H1 (cell line): ENCODE measurements around the gene HOXD11. TPM values are rescaled to one million over a fixed set of nuclear protein-coding genes. Genes with fewer than 3 reads are reported as not detected.

Experiments used
- CTCF ChIA-PET: fragments of 300-600 bp; sonication (Branson Sonifier 250); formaldehyde crosslinking; loops from one replicate; lab custom pipeline; 2021; ENCODE audit not compliant: partially characterized antibody; lab: Charles Lee
- POLR2A ChIA-PET: fragments of 300-600 bp; sonication (Branson Sonifier 250); formaldehyde crosslinking; loops from one replicate; lab custom pipeline; 2021; ENCODE audit warnings: inconsistent platforms; ENCODE audit not compliant: partially characterized antibody; lab: Charles Lee
- DNase-seq, 2 experiments: peaks; one replicate each; pipeline versions ENCODE4 v3.0.0 to v3.0.0-alpha.2; 2010 to 2022; ENCODE audit warnings: low spot score in 2 of 2, low read depth in 1 of 2, mixed read lengths in 1 of 2
- FAIRE-seq: peaks from 2 replicates; lab custom pipeline; 2011; peaks lifted over from hg19 to GRCh38; lab: Jason Lieb, UNC
- H2AFZ ChIP-seq: 2 replicates; pipeline ENCODE4 v1.8.1; 2012; ENCODE audit warnings: low read length, inconsistent platforms
- H2AK5ac ChIP-seq: 2 replicates; pipeline ENCODE4 v1.6.1; 2013; ENCODE audit warnings: low read depth, low read length
- H2BK120ac ChIP-seq: replicated peaks from 2 replicates; pipeline ENCODE3; 2013; ENCODE audit warnings: low read depth, low read length, inconsistent platforms
- H2BK12ac ChIP-seq: 2 replicates; pipeline ENCODE4 v1.6.1; 2013; ENCODE audit warnings: low read depth, low read length
- H2BK15ac ChIP-seq: 2 replicates; pipeline ENCODE4 v1.6.1; 2013; ENCODE audit warnings: low read length
- H2BK20ac ChIP-seq: 2 replicates; pipeline ENCODE4 v1.6.1; 2013; ENCODE audit warnings: low read length
- H2BK5ac ChIP-seq: 2 replicates; pipeline ENCODE4 v1.6.1; 2013; ENCODE audit warnings: low read depth, low read length
- H3K14ac ChIP-seq: 2 replicates; pipeline ENCODE4 v1.6.1; 2013; ENCODE audit warnings: inconsistent platforms; ENCODE audit not compliant: insufficient read length
- H3K18ac ChIP-seq: 2 replicates; pipeline ENCODE4 v1.6.1; 2013; ENCODE audit warnings: low read length; ENCODE audit errors: extremely low read depth
- H3K23ac ChIP-seq: 2 replicates; pipeline ENCODE4 v1.6.1; 2013; ENCODE audit warnings: inconsistent platforms; ENCODE audit not compliant: insufficient read length
- H3K23me2 ChIP-seq: 2 replicates; pipeline ENCODE4 v1.6.1; 2013; ENCODE audit warnings: low read depth, low read length
- H3K27ac ChIP-seq: 2 replicates; pipeline ENCODE4 v1.6.1; 2011; ENCODE audit warnings: low read depth, low read length, inconsistent platforms
- H3K27me3 ChIP-seq, 4 experiments: replicated peaks in 1 of 4; 1 replicate in 1 of 4; 2 replicates in 3 of 4; pipeline versions ENCODE4 v1.6.1 to v1.8.1; 2011 to 2013; ENCODE audit warnings: low read length in 3 of 4, mild to moderate bottlenecking in 3 of 4, inconsistent platforms in 2 of 4, mixed read lengths in 2 of 4, moderate library complexity in 1 of 4; ENCODE audit not compliant: control insufficient read depth in 3 of 4, insufficient read depth in 3 of 4; ENCODE audit errors: extremely low read depth in 1 of 4
- H3K36me3 ChIP-seq, 4 experiments: 2 replicates each; pipeline versions ENCODE4 v1.6.1 to v1.8.1; 2011 to 2013; ENCODE audit warnings: mild to moderate bottlenecking in 4 of 4, low read length in 3 of 4, moderate library complexity in 2 of 4, control low read depth in 1 of 4, inconsistent platforms in 1 of 4; ENCODE audit not compliant: insufficient read depth in 4 of 4, control insufficient read depth in 2 of 4
- H3K4ac ChIP-seq: replicated peaks from 2 replicates; pipeline ENCODE3; 2013; ENCODE audit warnings: low read length, low read depth, mixed read lengths, inconsistent platforms; ENCODE audit not compliant: insufficient read length
- H3K4me1 ChIP-seq, 4 experiments: replicated peaks in 1 of 4; 1 replicate in 1 of 4; 2 replicates in 3 of 4; pipeline versions ENCODE4 v1.6.1 to v1.8.1; 2011 to 2013; ENCODE audit warnings: low read length in 3 of 4, inconsistent platforms in 2 of 4, mixed read lengths in 1 of 4; ENCODE audit not compliant: insufficient read depth in 4 of 4, control insufficient read depth in 3 of 4
- H3K4me2 ChIP-seq, 2 experiments: 2 replicates each; pipeline versions ENCODE4 v1.6.1 to v1.8.1; 2011 to 2013; ENCODE audit warnings: low read depth in 2 of 2, low read length in 2 of 2, control low read depth in 1 of 2, inconsistent platforms in 1 of 2, mild to moderate bottlenecking in 1 of 2; ENCODE audit not compliant: insufficient read depth in 1 of 2
- H3K4me3 ChIP-seq, 4 experiments: fragments of 200-600, 300-600 bp in 1 of 4; sonication (generic), shearing (Covaris generic), sonication (Bioruptor Twin) in 1 of 4; 2 replicates each; pipeline versions ENCODE4 v1.5.1 to v1.8.1; 2011 to 2016; ENCODE audit warnings: low read length in 4 of 4, low read depth in 3 of 4, control low read depth in 2 of 4, inconsistent platforms in 2 of 4, mild to moderate bottlenecking in 2 of 4, mixed read lengths in 1 of 4, moderate library complexity in 1 of 4; ENCODE audit not compliant: insufficient read depth in 2 of 4; ENCODE audit errors: extremely low read depth in 1 of 4
- H3K56ac ChIP-seq: replicated peaks from 2 replicates; pipeline ENCODE3; 2013; ENCODE audit warnings: low read depth, mild to moderate bottlenecking, mixed read lengths, low read length, inconsistent platforms; ENCODE audit not compliant: insufficient read length
- H3K79me1 ChIP-seq: 2 replicates; pipeline ENCODE4 v1.6.1; 2013; ENCODE audit warnings: low read depth, low read length, control low read depth
- H3K79me2 ChIP-seq, 2 experiments: 2 replicates each; pipeline versions ENCODE4 v1.6.1 to v1.8.1; 2012 to 2013; ENCODE audit warnings: low read length in 2 of 2, mild to moderate bottlenecking in 2 of 2, inconsistent platforms in 1 of 2; ENCODE audit not compliant: insufficient read depth in 2 of 2, control insufficient read depth in 1 of 2
- H3K9ac ChIP-seq, 4 experiments: replicated peaks in 1 of 4; 1 replicate in 1 of 4; 2 replicates in 3 of 4; pipeline versions ENCODE4 v1.6.1 to v1.8.1; 2011 to 2013; ENCODE audit warnings: low read depth in 3 of 4, low read length in 3 of 4, control low read depth in 2 of 4, mild to moderate bottlenecking in 2 of 4, moderate library complexity in 2 of 4, inconsistent platforms in 1 of 4; ENCODE audit errors: extremely low read depth in 1 of 4
- H3K9me3 ChIP-seq, 2 experiments: 2 replicates each; pipeline versions ENCODE4 v1.6.1 to v1.8.1; 2012 to 2013; ENCODE audit warnings: mild to moderate bottlenecking in 2 of 2, moderate library complexity in 2 of 2, control low read depth in 1 of 2, inconsistent platforms in 1 of 2, low read depth in 1 of 2, low read length in 1 of 2, mixed read lengths in 1 of 2; ENCODE audit not compliant: insufficient read depth in 2 of 2
- H4K20me1 ChIP-seq, 2 experiments: replicated peaks in 1 of 2; 2 replicates each; pipeline versions ENCODE3 to v1.8.1; 2011 to 2013; ENCODE audit warnings: inconsistent platforms in 2 of 2, low read length in 2 of 2, mild to moderate bottlenecking in 1 of 2; ENCODE audit not compliant: insufficient read depth in 2 of 2, control insufficient read depth in 1 of 2
- H4K5ac ChIP-seq: 2 replicates; pipeline ENCODE4 v1.6.1; 2013; ENCODE audit warnings: low read length, low read depth, mixed read lengths, inconsistent platforms; ENCODE audit not compliant: insufficient read length
- H4K8ac ChIP-seq: 2 replicates; pipeline ENCODE4 v1.8.0; 2013; ENCODE audit warnings: mild to moderate bottlenecking, moderate library complexity, low read length, inconsistent platforms; ENCODE audit not compliant: insufficient read depth; ENCODE audit errors: extremely low read depth
- H4K91ac ChIP-seq: replicated peaks from 2 replicates; pipeline ENCODE3; 2013; ENCODE audit warnings: low read length, mixed read lengths, inconsistent platforms; ENCODE audit not compliant: insufficient read length
- CBX5 ChIP-seq: fragments of 300-800, 300-1000 bp; sonication (generic); IDR thresholded peaks from 2 replicates; pipeline ENCODE4 v1.7.1; 2016; ENCODE audit warnings: antibody characterized with exemption, low read length, low read depth
- EZH2 ChIP-seq: fragments of 200-600 bp; sonication (generic); IDR thresholded peaks from 2 replicates; pipeline ENCODE4 v1.7.1; 2012; ENCODE audit warnings: low read depth, mild to moderate bottlenecking, moderate library complexity, low read length, inconsistent platforms; ENCODE audit not compliant: severe bottlenecking
- HDAC2 ChIP-seq, 2 experiments: fragments of 300-600 bp in 1 of 2; sonication (generic) in 1 of 2; IDR thresholded peaks; 2 replicates each; pipeline ENCODE4 v1.6.1; 2011 to 2012; ENCODE audit warnings: low read depth in 2 of 2, low read length in 2 of 2, mild to moderate bottlenecking in 2 of 2, moderate library complexity in 2 of 2, borderline replicate concordance in 1 of 2, inconsistent platforms in 1 of 2
- HDAC6 ChIP-seq: IDR thresholded peaks from one replicate; pipeline ENCODE4 v1.7.1; 2012; ENCODE audit warnings: low read depth, mild to moderate bottlenecking, inconsistent platforms, low read length, moderate library complexity
- PHF8 ChIP-seq: fragments of 200-600 bp; sonication (generic); conservative IDR thresholded peaks from 2 replicates; pipeline ENCODE4 v1.7.1; 2012; ENCODE audit warnings: low read depth, mild to moderate bottlenecking, inconsistent platforms, low read length, moderate library complexity
- SIRT6 ChIP-seq: IDR thresholded peaks from one replicate; pipeline ENCODE4 v1.7.1; 2012; ENCODE audit warnings: low read length, inconsistent platforms
- ZNF274 ChIP-seq: IDR thresholded peaks from 2 replicates; pipeline ENCODE4 v1.7.0; 2012; ENCODE audit warnings: low read length, borderline replicate concordance; ENCODE audit errors: extremely low read depth
- whole genome bisulfite sequencing, 2 experiments: shearing (Covaris generic) in 1 of 2; methylation state at CpG; one replicate each; pipeline versions ENCODE4 v1.1.6 to v1.1.7; 2013 to 2015; ENCODE audit warnings: low lambda C conversion rate in 2 of 2, mixed read lengths in 2 of 2, inconsistent platforms in 1 of 2, low coverage in 1 of 2, missing lambda C conversion rate in 1 of 2; ENCODE audit not compliant: insufficient replicate concordance in 2 of 2, insufficient coverage in 1 of 2, insufficient read length in 1 of 2; ENCODE audit errors: extremely low coverage in 1 of 2, missing lambda C conversion rate in 1 of 2; 5-methylcytosine and 5-hydroxymethylcytosine counted together
- polyA plus RNA-seq, 7 experiments: library from polyadenylated mRNA; depleted of rRNA in 3 of 7; stranded (reverse) in 5 of 7; unstranded in 2 of 7; fragments of >200 nt in 5 of 7; fragments of 200-250 nt in 2 of 7; gene quantifications; 1 replicate in 5 of 7; 2 replicates in 1 of 7; 4 replicates in 1 of 7; pipeline versions ENCODE4 v1.2.1 to v1.2.3, GENCODE V29; 2011 to 2013; ENCODE audit warnings: missing spikeins in 2 of 7, mixed read lengths in 2 of 7
- total RNA-seq: library from RNA; stranded (reverse); fragmentation: NEBNext Ultra II Directional; extraction: Animal tissue kit (Norgen Biotek cat#: 25700); gene quantifications from 2 replicates; pipeline ENCODE4 v1.2.1, GENCODE V29; 2021
- TF ChIP-seq, protein P1 (sequence below): IDR thresholded peaks from 2 replicates; pipeline ENCODE4 v1.6.1; 2011; ENCODE audit warnings: low read length, improper control_type of control experiment

HOXD11 gene
- total and polyA plus RNA-seq, 2 of the 8 experiments (the other 6 are each of a cell fraction or from before 2014, with no cell fraction given), result not detected

- Histone ChIP-seq H3K4ac (no peak overlapping the region), H2BK20ac (no peak overlapping the region), H2BK15ac (no peak overlapping the region), H2BK120ac (no peak overlapping the region), H3K4me3 (no peak overlapping the region), H4K91ac (no peak overlapping the region), H3K79me1 (no peaks in the 10 kb centered on the region), H3K18ac (no peak overlapping the region), H3K4me2 (no peak overlapping the region), H3K27ac (no peak overlapping the region), H3K36me3 (peaks cover 0 to 6% (median 0%) of the 10 kb centered on the region in 4 experiments; a peak in 1 of 8 replicates), H3K9ac (no peak overlapping the region), H3K23me2 (peaks cover 2% of the 10 kb centered on the region; the same call in 1 of the 2 replicates), H2BK12ac (no peak overlapping the region), H3K56ac (no peak overlapping the region), H3K9me3 (no peaks in the 10 kb centered on the region; a peak in 1 of 4 replicates), H4K8ac (no peak overlapping the region), H4K5ac (no peak overlapping the region), H2BK5ac (no peak overlapping the region), H2AFZ (no peak overlapping the region), H4K20me1 (peaks cover 15 to 24% of the 10 kb centered on the region in 2 experiments), H3K23ac (no peak overlapping the region), H3K79me2 (no peaks in the 10 kb centered on the region), H3K27me3 (peaks cover 88 to 100% (median 96%) of the 10 kb centered on the region in 4 experiments), H3K4me1 (peaks cover 0 to 6% (median 4%) of the 10 kb centered on the region in 4 experiments; a peak in 5 of 7 replicates), H2AK5ac (no peak overlapping the region), H3K14ac (no peak overlapping the region)
- DNase-seq, result no peak
- 28% methylated on average over 4 of the region's 4 CpGs; no CpG with 5 or more reads in 1 of the 2 experiments for WGBS, 2 experiments
- ChIA-PET CTCF (interaction anchor here (0.6 to 10.0 kb wide), 13 partner anchors 10 to 508 kb away, joined by 3 to 119 read pairs (median 5); no protein-coding TSS in a partner anchor), POLR2A (no interaction called here)
- no peak for FAIRE-seq
- TF ChIP-seq SIRT6 (no peak), HDAC6 (no peak), HDAC2 (IDR thresholded peaks at IDR 0.05; ENCODE audit: borderline replicate concordance in 1 of 2, low read depth in 2 of 2, low read length in 2 of 2) (no peak), EZH2 (no peak), ZNF274 (no peak), PHF8 (no peak), CBX5 (no peak)
- TF ChIP-seq, protein P1, sequence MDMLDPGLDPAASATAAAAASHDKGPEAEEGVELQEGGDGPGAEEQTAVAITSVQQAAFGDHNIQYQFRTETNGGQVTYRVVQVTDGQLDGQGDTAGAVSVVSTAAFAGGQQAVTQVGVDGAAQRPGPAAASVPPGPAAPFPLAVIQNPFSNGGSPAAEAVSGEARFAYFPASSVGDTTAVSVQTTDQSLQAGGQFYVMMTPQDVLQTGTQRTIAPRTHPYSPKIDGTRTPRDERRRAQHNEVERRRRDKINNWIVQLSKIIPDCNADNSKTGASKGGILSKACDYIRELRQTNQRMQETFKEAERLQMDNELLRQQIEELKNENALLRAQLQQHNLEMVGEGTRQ, result no peak
These were observed 38.2 kb downstream of the HOXD11 start for GRCh38 chr2:176145085-176145969.
